GM11168 (cell line): ENCODE results near the gene NNAT.
"Not testable (repeated sequence)": the region's sequence is repeated elsewhere in the genome, so short reads cannot be mapped to it uniquely, and the experiment has no call there.

Experiments
- in situ Hi-C: fragments of 300-500 bp; cut with MboI; formaldehyde crosslinking; loops from one replicate; pipeline ENCODE4 v1.12.0; 2022; ENCODE audit warnings: low sequenced_read_pairs; ENCODE audit not compliant: unreplicated experiment

Gene NNAT

GRCh38 chr20:37537505-37537904 is 16.5 kb downstream of the NNAT start:
- in situ Hi-C loops: loop anchor here (5.0 to 10.0 kb wide), 2 partner anchors 275 to 343 kb away; partner anchors contain the start of gene GHRH

DNA sequence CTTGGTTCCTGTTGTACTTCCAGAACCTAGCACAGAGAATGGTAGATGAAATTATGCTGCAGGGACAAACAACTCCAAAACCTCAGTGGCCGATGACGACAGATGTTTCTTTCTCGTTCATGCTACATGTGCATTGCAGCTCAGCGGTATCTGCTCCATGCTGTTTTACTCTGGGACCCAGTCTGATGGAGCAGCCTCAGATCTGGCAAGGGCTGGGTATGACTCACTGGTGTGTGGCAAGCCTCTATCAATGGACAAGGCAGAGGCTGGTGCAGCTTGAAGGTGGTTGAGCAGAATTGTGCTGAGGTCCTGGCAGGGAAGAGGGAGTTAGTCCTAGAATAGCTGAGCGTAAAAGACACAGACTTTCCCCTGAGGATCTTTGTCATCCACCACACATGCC is 17.0 kb downstream of the NNAT start:
- in situ Hi-C loops: loop anchor here (5.0 to 10.0 kb wide), 2 partner anchors 276 to 343 kb away; partner anchors contain the start of gene GHRH

DNA sequence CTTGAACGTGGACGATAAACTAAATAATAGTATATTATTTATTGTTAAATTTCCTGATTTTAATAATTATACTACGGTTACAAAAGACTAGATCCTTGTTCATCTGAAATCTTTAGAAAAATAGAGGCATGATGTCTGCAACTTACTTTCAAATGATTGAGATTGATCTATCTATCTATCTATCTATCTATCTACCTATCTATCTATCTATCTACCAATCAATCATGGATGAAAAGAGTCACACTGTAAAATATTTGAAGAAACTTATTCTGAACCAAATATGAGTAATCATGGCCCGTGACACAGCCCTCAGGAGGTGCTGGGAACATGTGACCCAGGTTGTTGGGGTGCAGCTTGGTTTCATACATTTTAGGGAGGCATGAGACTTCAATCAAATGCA is 18.4 kb downstream of the NNAT start:
- in situ Hi-C loops: loop anchor here (5.0 to 10.0 kb wide), 2 partner anchors 277 to 345 kb away; partner anchors contain the start of gene GHRH

GRCh38 chr20:37540001-37540400 is 19.0 kb downstream of the NNAT start:
- in situ Hi-C loops: no loop called here

- in situ Hi-C loops: not testable (repeated sequence)
Observed at GRCh38 chr20:37540838-37541237, 19.8 kb downstream of the NNAT start.

- in situ Hi-C loops: no loop called here
Observed at GRCh38 chr20:37541326-37541725, 20.3 kb downstream of the NNAT start.

DNA sequence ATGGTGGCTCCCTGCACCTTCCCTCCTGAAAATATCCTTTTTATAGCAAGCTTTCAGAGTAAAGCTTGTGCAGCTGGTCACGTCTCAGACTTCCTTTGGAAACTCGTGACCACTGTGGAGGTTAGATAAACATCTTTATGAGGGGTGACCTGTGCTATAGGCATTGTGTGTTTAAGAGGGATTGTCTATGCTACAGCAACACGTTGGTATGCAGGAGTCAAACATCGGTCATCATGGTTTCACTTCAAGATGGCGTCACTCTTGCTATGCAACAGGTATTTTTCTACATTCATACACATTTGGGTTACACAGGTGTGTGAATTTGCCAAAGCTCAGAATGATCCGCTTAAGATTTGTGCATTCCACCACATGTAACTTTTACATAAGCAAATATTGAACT is 21.2 kb downstream of the NNAT start:
- in situ Hi-C loops: no loop called here

GRCh38 chr20:37543828-37544227 is 22.8 kb downstream of the NNAT start:
- in situ Hi-C loops: no loop called here

- in situ Hi-C loops: no loop called here
Observed at GRCh38 chr20:37544386-37544785, 23.3 kb downstream of the NNAT start.

- in situ Hi-C loops: no loop called here
Observed at GRCh38 chr20:37545516-37545915, 24.5 kb downstream of the NNAT start.

DNA sequence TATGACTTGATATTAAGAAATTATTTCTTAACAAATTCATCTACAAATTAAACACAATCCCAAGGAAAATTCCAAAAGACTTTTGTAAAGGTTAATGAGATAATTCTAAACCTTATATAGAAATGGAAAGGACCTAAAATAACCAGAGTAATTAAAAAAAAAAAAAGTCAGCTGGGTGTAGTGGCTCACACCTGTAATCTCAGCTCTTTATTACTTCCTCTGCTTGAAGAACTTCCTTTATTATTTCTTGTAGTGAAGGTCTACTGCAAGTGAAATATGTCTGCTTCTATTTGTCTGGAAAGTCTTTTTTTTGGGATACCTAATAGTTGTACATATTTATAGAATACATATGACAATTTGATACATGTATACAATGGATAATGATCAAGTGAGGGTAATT is 26.9 kb downstream of the NNAT start:
- in situ Hi-C loops: no loop called here

- in situ Hi-C loops: not testable (repeated sequence)
Observed at GRCh38 chr20:37550101-37550920, 29.3 kb downstream of the NNAT start.

DNA sequence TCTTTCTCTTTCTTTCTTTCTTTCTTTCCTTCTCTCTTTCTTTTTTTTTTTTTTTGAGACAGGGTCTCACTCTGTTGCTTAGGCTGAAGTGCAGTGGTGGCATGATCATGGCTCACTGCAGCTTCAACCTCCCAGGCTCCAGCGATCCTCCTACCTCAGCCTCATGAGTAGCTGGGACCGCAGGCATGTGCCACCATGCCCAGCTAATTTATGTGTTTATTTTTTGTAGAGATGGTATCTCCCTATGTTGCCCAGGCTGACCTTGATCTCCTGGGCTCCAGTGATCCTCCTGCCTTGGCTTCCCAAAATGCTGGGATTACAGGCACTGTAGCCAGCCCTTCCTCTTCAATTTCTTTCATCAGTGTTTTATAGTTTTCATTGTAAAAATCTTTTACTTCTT is 30.6 kb downstream of the NNAT start:
- in situ Hi-C loops: not testable (repeated sequence)

DNA sequence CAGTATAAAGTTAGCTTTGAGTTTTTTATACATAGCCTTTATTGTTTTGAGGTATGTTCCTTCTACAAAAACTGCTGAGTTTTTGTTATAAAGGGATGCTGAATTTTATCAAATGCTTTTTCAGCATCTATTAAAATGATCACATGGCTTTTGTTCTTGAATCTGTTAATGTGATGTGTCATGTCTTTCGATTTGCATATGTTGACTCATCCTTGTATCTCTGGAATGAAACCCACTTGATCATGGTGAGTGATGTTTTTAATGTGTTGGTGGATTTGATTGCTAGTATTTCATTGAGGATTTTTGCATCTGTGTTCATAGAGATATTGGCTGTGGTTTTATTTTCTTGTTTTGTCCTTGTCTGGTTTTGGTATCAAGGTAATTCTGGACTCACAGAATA is 31.4 kb downstream of the NNAT start:
- in situ Hi-C loops: no loop called here

DNA sequence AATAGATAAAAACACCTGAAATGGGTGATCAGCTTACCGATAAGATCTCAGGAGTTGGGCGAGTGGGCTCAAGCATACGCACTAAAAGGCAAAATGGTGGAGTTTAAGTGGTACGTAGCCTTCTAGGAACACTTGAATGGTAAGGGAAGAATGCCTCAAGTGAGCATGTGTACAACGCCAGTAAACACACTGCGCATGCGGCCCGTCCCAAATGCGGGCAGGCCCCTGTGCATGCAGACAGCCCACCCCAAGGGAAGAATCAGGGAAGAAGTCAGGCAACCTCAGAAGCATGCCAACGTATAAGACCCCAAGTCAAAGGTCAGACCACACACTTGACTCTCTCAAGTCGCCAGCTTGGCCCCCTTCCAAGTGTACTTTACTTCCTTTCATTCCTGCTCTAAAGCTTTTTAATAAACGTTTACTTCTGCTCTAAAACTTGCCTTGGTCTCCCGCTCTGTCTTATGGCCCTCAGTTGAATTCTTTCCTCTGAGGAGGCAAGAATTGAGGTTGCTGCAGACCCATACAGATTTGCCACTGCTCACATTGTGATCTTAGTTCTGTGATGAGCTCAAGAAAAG is 33.8 kb downstream of the NNAT start:
- in situ Hi-C loops: not testable (repeated sequence)

DNA sequence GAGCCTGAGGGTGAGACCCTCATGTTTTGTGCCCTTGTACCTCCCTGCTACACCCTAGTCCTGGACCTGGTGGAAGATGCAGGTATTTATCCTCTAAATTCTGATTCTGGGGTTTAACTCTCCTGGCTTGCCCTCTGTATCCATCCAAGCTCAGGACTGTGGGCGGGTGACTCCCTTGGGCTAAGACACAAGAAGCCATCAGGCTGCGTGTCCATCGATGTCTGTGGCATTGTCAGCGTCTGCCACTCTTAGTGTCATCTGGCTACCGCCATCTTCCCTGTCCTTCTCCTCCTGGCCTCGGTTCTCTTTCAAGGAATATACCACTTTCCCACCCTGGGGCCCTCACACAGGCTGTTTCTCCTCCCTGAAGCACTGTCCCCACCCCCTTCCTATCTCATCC is 35.5 kb downstream of the NNAT start:
- in situ Hi-C loops: no loop called here

DNA sequence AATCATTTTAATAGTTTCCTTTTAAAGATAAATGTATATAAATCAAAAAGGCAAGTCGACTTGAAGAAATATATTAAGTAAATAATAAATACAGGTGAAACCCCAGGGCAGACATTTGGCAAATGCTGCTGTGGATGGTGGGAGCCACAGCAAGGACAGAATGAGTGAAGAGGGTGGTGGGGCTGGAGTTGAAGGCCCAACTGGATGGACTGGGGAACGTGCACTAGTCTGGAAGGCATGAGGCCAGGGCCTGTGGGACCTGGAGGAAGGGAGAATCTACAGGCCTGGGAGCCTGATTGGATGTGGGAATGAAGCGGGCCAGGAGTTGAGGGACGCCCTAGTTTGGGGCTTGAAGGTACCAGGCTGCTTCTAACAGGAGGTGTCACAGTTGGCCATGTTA is 37.3 kb downstream of the NNAT start:
- in situ Hi-C loops: no loop called here

DNA sequence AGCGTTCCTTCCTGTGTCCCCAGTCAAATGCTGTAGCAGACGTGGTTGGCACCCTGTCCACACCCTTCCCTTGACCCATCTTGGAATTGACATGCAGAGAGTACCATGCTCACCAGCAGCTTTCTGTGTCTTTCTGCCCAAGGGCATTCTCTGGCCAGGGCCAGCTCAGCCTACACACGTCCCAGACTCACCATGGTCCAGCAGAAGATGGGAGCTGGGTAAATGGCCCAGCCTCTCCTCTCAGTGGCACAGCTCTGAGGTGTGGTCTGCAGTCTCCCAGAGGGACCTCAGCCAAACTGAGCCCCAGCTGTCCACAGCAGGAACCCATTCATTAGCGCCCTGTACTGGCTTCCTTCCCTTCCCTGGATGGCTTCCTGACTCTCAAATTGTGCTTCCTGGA is 37.7 kb downstream of the NNAT start:
- in situ Hi-C loops: no loop called here

GRCh38 chr20:37559312-37560027 is 38.4 kb downstream of the NNAT start:
- in situ Hi-C loops: no loop called here

DNA sequence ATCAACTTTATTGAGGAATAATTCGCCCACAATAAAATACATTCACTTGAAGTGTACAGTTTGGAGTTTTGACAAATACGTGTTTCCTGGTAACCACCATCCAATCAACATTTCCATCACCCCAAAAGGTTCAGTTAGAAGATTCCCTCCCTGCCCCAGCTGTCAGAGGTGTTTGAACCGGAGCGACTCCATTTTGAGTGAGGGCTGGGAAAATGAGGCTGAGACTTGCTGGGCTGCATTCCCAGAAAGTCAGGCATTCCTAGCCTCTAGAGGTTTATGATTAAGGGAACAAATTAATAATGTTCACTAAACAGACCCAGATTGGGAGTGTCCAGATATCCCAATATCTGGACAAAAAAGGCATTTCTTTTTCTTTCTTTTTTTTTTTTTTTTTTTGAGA is 39.6 kb downstream of the NNAT start:
- in situ Hi-C loops: no loop called here
